ENCODE data around the gene UBL3.

The UBL3 gene

GRCh38 chr13:29850213-29850898 lies at the start of gene UBL3:
Gene UBL3 (minus strand): TSS chr13:29850617. CDS start chr13:29849538, 1,079 bp downstream.
- peak; percentile 87 to 88 for DNase-seq (ENCODE audit: low read depth in 2 of 2)

GRCh38 chr13:29897102-29897501 lies 46.7 kb upstream of the UBL3 start:
- DNase-seq (ENCODE audit: low read depth in 2 of 2) = no peak

DNA sequence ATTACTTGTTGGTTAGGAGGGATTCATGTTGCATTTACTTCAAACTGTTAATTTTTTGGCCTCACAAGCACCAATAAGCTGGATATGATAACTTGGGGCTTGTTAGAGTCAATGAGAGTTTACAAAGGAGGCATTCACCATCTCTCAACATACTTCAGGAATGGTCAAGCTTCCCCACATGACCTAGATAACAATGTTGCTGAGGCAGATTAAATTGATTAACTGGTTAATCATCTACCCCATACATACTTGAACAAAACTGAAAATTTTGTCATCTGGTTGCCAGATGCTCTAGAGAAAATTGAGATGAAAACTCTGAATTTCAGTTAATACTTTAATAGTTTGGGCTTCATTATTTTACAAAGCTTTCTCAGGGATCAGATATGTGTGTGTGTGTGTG lies 43.0 kb upstream of the UBL3 start:
- DNase-seq (ENCODE audit: low read depth in 2 of 2) = no peak

DNA sequence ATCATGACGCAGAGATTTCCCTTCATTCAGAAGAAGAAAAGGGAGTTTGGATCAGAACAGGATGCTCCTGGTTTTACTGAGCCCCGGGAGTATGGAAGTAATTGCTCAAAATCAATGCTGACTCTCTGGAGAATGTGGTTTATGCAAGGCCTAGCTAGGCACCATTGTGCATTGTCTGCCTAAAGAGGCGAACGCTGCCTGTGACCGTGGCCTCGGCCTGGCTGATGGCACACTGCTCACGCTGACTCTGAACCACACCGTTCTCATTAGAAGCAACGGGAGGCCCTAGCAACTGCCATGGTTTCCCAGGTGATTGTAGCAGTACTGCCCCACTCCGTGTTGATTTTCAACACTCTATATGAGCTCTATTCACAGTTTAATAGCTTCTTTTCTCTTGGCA lies 41.7 kb upstream of the UBL3 start:
- no peak for DNase-seq (ENCODE audit: low read depth in 2 of 2)

- DNase-seq (ENCODE audit: low read depth in 2 of 2) = no peak
Observed at GRCh38 chr13:29889111-29889510, 38.7 kb upstream of the UBL3 start.

- no peak for DNase-seq (ENCODE audit: low read depth in 2 of 2)
Observed at GRCh38 chr13:29888306-29888705, 37.9 kb upstream of the UBL3 start.

GRCh38 chr13:29887686-29888085 lies 37.3 kb upstream of the UBL3 start:
- DNase-seq (ENCODE audit: low read depth in 2 of 2) = no peak

- DNase-seq (ENCODE audit: low read depth in 2 of 2) = no peak
Observed at GRCh38 chr13:29887030-29887557, 36.7 kb upstream of the UBL3 start.

DNA sequence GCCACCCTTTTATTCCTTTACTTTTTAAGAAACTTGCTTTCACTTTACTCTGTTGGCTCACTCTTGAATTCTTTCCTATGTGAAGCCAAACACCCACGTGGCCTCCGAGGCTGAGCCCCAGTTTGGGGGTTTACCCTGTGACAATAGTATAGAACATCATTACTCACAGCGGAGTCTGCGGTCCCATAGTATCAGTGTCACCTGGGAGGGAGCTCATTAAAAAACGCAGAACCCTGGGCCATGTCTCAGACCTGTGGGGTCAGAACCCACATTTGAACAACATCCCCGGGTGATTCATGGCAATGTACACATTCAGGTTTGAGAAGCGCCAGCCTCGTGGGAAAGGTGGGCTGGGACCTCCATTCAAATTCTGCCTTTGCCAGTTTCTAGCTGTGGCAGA lies 36.0 kb upstream of the UBL3 start:
- peak; percentile 39 to 54 for DNase-seq (ENCODE audit: low read depth in 2 of 2)

- DNase-seq (ENCODE audit: low read depth in 2 of 2) = no peak
Observed at GRCh38 chr13:29885989-29886388, 35.6 kb upstream of the UBL3 start.

GRCh38 chr13:29884671-29885430 lies 34.4 kb upstream of the UBL3 start:
- DNase-seq (ENCODE audit: low read depth in 2 of 2) = no peak

DNA sequence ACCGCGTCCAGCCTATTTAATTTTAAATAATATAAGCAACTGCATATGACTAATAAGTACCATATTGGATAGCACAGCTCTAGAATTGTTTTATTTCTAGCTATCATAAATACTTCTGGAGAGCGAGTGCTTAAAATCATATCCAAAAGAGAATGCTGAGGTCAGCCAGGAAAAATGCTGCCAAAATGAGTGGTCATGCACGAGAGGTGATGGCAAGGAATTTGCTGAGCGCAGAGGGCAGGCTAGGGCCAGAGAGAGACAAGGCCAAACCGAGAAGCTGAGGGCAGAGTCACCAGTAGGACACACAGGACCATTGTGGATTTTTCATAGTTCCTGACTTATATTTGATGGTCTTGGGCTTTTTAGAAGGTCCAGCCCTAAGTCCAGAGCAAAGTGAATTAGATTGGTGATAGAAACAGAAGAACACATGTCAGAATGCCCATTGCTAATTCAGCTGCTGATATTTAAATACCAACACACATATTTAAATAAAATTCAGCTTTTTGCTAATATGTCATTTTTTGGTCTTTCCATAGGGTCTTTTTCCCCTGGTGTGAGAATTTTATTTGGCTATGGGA lies 33.6 kb upstream of the UBL3 start:
- DNase-seq (ENCODE audit: low read depth in 2 of 2) = no peak

DNA sequence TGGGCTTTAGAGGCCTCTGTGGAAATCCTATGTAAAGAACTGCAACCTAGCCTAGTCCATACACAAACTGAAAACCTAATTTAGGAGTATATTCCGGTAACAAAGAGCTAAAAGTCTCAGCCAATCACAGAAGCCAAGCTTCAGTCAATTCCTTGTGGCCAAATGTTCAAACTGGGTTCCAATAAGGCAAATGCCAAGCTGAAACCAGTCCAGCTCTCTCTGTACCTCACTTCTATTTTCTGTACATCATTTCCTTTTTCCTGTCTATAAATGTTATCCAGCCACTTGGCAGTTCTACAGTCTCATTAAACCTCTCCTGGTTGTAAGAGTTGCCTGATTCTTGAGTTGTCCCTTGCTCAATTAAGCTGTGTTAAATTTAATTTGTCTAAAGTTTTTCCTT lies 31.7 kb upstream of the UBL3 start:
- no peak for DNase-seq (ENCODE audit: low read depth in 2 of 2)

DNA sequence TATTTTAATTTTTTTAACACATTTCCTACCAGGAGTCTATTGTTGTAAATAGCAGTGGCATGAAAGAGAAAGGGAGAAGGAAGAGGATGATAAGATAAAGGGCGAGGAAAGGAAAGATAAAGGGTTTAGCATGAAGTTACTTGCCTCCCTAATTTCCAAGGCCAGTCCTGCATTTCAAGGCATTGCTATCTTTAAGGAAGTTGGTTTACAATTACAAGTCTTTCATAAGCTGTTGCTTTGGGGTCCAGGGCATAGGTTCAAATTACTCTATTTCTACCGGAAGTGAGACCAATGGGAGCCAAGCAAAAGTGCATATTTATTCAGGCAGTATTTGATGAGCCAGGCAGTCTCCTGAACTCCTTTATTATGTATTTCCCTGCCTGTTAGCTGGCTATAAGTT lies 27.7 kb upstream of the UBL3 start:
- DNase-seq (ENCODE audit: low read depth in 2 of 2) = no peak

DNA sequence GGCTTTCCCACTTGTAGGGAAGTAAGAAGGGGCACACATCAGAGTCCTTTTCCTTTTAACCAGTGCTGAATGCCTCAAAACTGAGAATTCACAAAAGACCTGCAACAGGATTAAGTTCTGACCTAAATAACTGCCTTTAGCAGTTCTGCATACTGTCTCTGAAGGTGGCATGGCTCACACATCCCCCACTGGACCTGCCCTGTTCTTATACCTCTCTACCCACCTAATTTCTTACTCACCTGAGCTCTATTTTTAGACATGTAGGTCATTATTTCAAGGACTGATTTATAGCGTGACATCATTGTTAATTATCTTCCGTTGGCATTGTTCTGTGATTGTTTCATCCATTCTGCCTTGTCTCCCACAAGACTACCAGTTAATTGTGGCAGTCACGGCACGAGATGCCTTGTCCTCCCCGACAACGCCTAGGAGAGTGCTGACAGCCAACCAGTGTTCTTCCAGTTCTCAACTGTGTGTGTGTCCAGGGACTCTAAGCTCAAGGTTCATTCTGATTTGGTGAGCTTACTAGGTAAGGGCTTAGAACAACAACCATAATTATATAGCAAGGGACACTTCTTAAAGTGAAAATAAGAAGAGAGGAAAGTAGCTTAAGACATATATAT lies 27.1 kb upstream of the UBL3 start:
- DNase-seq (ENCODE audit: low read depth in 2 of 2) = no peak

GRCh38 chr13:29875646-29876045 lies 25.2 kb upstream of the UBL3 start:
- no peak for DNase-seq (ENCODE audit: low read depth in 2 of 2)

DNA sequence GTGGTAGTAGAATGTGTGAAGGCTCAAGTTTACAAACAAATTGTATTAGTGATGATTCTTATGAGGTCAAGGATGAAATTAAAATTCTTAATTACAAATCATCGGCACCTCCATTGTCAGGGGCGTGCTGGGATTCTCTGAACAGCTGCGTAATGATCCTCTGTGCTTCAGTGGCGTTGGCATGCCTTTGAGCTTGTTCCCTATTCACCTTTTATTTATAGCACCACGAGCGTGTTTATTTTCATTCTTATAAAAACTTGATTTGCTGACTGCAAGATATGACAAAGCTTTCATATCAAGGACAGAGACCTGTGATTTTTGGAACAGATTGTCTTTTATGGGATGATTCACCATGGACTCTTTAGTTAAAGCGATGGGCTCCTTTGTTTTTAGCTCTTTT lies 18.2 kb upstream of the UBL3 start:
- DNase-seq (ENCODE audit: low read depth in 2 of 2) = no peak

- DNase-seq (ENCODE audit: low read depth in 2 of 2) = no peak
Observed at GRCh38 chr13:29865934-29866333, 15.5 kb upstream of the UBL3 start.

DNA sequence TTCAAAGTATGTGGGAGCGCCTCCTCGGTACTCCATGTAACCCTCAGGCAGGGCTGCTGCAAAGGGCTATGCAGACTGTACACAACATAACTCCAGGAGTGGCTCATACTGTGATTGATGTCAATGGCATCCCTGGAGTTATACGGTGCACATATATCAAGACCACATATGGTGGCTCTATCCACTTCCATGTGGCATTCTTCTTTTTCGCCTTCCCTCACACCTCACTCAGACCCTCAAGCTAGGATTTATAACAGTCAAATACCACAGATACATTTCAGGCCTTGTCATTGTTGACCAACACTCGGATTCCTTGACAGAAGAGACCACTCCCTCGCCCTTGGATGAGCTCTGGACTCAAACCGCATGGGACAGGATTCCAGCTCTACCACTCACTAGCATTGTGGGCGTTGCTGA lies 11.3 kb upstream of the UBL3 start:
- no peak for DNase-seq (ENCODE audit: low read depth in 2 of 2)

DNA sequence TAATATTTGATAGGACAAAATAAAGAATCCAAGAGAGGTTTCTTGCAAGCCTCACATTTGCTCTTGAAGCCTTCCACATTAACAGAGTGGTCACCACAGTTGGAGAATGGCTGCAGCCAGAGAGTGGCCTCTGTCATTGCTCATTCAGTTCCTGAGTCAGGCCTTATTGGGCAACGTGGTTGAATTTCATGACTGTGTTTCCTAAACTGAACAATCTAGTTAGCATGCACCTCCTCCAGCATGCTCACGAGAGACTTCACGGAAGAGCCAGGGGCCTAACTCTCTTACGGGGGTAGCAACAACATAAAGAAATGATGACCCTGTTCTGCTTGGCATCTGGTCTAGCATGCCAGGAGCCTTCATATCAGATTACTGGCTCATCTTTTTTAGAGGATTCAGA lies 9.6 kb upstream of the UBL3 start:
- no peak for DNase-seq (ENCODE audit: low read depth in 2 of 2)

DNA sequence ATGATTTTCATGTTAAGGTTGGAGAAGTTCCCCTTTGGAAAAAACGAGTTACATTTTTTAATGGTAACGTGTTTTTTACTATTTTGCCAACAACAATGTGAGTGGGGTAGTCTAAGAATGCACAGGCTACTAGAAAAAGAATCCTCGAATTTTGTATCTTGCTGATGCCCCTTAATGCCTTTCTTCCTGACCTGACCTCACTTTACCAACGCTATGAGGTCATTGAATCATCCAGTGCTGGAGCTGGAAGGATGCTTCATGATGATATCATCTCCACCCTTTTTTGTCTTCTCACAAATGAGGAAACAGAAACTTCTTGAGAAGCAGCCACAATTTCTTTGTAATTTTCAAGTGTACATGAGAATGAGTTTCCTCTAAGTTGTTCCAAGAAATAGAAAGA lies 8.2 kb upstream of the UBL3 start:
- DNase-seq (ENCODE audit: low read depth in 2 of 2) = no peak

DNA sequence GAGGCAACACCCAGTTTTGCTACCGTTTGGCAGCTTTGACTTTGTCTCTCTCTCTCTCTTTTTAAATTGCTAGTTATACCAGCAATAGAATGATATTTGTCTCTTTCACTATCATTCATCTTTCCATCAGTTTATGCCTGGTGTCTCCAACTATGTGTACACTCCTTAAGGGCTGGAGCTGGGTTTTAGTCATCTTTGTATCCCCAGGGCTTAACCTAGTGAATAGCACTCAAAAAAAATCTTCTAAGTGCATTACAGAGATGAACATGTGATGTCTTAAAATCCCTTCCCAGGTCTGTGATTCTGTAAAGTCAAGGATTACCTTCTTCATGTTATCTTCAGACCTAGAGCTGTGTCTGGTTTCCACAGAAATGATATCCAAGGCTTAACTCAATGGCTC lies 7.8 kb upstream of the UBL3 start:
- no peak for DNase-seq (ENCODE audit: low read depth in 2 of 2)
